Thymus (tissue), 11 donors: ENCODE data around the gene DNAJC15. TPM values are rescaled to one million over a fixed set of nuclear protein-coding genes. Genes with fewer than 3 reads are reported as not detected.
A peak's percentile ranks its signal among the peaks of the same experiment; 100 is the strongest.

Source experiments
- DNase-seq, 9 donors: peaks; one replicate each; pipeline ENCODE4 v3.0.0-alpha.2; 2013; ENCODE audit warnings: low spot score in 9 of 9, low read depth in 6 of 9, missing footprints in 1 of 9
- H3K27ac ChIP-seq, 2 donors: one replicate each; pipeline ENCODE4 v1.5.1; 2013; ENCODE audit warnings: control low read depth in 1 of 2, low read depth in 1 of 2, low read length in 1 of 2, mild to moderate bottlenecking in 1 of 2, moderate library complexity in 1 of 2
- H3K27me3 ChIP-seq, 2 donors: one replicate each; pipeline ENCODE4 v1.5.1; 2013; ENCODE audit warnings: low read length in 1 of 2; ENCODE audit not compliant: control insufficient read depth in 2 of 2, insufficient read depth in 1 of 2
- H3K36me3 ChIP-seq, 2 donors: one replicate each; pipeline ENCODE4 v1.5.1; 2013; ENCODE audit warnings: low read length in 1 of 2, mild to moderate bottlenecking in 1 of 2, moderate library complexity in 1 of 2; ENCODE audit not compliant: control insufficient read depth in 2 of 2, insufficient read depth in 2 of 2
- H3K4me1 ChIP-seq, 2 donors: one replicate each; pipeline ENCODE4 v1.5.1; 2013; ENCODE audit warnings: low read length in 2 of 2; ENCODE audit not compliant: control insufficient read depth in 2 of 2, insufficient read depth in 2 of 2
- H3K4me3 ChIP-seq, 2 donors: one replicate each; pipeline ENCODE4 v1.5.1; 2013; ENCODE audit warnings: low read length in 2 of 2, control low read depth in 1 of 2, mild to moderate bottlenecking in 1 of 2
- H3K9me3 ChIP-seq, 2 donors: one replicate each; pipeline ENCODE4 v1.5.1; 2013; ENCODE audit warnings: low read length in 1 of 2, mild to moderate bottlenecking in 1 of 2; ENCODE audit not compliant: control insufficient read depth in 2 of 2, insufficient read depth in 1 of 2
- WGBS: extraction: QIAGEN DNeasy Blood & Tissue Kit; methylation state at CpG from one replicate; pipeline ENCODE4 v1.1.7; 2013; 5-methylcytosine and 5-hydroxymethylcytosine counted together
- polyA plus RNA-seq: library from polyadenylated mRNA; stranded (reverse); fragments of 200-250 nt; gene quantifications from one replicate; pipeline ENCODE4 v1.2.3, GENCODE V29; 2013
- total RNA-seq: library from RNA; stranded (reverse); fragments of 120-200 nt; gene quantifications from one replicate; pipeline ENCODE4 v1.2.4, GENCODE V29; 2013
- donor health status: healthy.

The DNAJC15 gene
- total and polyA plus RNA-seq, 2 donors = 17.5 to 20.6 TPM

DNA sequence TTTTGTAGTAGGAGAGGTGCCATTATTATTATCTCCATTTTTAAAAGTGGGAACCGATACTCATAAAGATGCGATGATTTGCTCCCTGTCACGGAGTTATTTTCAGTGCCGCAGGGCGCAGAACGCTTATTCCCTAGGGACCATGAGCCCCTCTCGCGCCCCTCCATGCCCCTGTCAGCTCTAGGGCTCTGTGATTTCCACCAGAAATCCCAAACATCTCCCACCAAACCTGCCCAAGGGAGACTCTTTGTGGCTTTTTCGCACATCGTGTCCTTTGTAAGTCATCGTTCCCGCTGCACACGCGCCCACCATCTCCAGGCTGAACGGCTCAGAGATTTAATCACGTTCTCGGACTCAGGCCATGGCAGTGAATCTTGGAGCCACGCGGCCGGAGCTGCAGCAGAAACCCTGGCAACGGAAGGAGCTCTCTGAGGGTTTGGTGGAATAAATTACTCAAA lies 105.1 kb downstream of the DNAJC15 start:
- Histone ChIP-seq H3K9me3 (no peaks in the 10 kb centered on the region), H3K27me3 (no peaks in the 10 kb centered on the region), H3K36me3 (no peaks in the 10 kb centered on the region), H3K27ac (no peak overlapping the region), H3K4me1 (peaks cover 0 to 9% of the 10 kb centered on the region in 2 donors), H3K4me3 (no peak overlapping the region)
- DNase-seq = no peak
- WGBS = 95% methylated on average over 21 of the region's 21 CpGs

DNA sequence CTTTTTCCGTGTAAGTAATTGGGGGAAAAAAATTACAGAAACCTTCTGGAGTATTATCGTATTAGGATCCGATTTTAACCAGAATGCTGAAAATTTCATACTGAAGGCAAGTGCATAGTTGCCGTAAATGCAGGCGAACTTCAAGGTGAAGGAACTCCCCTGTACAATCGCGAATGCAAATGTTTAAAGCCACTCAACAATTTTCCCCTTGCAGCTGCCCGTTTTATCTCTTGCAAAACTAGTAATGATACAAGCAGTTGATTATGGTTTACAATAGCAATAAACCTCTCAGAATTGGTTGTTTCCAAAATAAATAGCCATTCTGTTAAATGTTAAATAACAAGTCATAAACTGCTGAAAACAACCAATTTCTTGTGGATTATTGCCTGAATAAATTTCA lies 105.7 kb downstream of the DNAJC15 start:
- no peaks in the 10 kb centered on the region for H3K9me3 ChIP-seq
- H3K4me1 ChIP-seq = peaks cover 0 to 9% of the 10 kb centered on the region in 2 donors
- DNase-seq = no peak
- no peak overlapping the region for H3K4me3 ChIP-seq
- H3K27me3 ChIP-seq = no peaks in the 10 kb centered on the region
- no peak overlapping the region for H3K27ac ChIP-seq
- H3K36me3 ChIP-seq = no peaks in the 10 kb centered on the region
- 96% methylated on average over 8 of the region's 8 CpGs for WGBS

- no peaks in the 10 kb centered on the region for H3K9me3 ChIP-seq
- DNase-seq = no peak
- H3K27ac ChIP-seq = no peak overlapping the region
- H3K4me1 ChIP-seq = peaks cover 0 to 9% of the 10 kb centered on the region in 2 donors
- 89% methylated on average over 3 of the region's 3 CpGs for WGBS
- no peaks in the 10 kb centered on the region for H3K27me3 ChIP-seq
- no peaks in the 10 kb centered on the region for H3K36me3 ChIP-seq
- H3K4me3 ChIP-seq = no peak overlapping the region
Measured at GRCh38 chr13:43129511-43130110, 106.2 kb downstream of the DNAJC15 start.

- Histone ChIP-seq H3K27me3 (no peaks in the 10 kb centered on the region), H3K36me3 (no peaks in the 10 kb centered on the region), H3K4me3 (no peak overlapping the region), H3K4me1 (peaks cover 0 to 10% of the 10 kb centered on the region in 2 donors), H3K27ac (no peak overlapping the region), H3K9me3 (no peaks in the 10 kb centered on the region)
- DNase-seq = peak in 1 of 9 donors; percentile 20
- WGBS = 81% methylated on average over 4 of the region's 4 CpGs
Measured at GRCh38 chr13:43132257-43132656, 108.9 kb downstream of the DNAJC15 start.

DNA sequence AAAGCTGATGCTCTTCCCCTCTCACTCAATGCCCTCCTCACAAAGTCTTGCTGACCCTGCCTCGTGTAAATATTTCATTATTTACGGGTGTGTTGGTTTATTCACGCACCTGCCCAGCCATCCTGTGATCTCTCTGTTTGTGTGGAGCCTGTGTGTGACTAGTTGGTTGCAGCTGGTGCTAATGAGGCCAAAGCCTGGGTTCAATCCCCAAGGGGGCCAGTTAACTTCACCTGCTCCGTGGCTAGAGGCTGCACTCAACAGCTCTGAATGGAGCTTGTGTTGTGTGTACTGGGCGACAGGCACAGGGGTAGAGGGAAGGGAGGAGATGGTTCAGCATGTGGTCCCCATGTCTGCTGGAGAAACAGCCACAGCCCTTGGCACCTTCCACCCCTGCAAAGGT lies 109.5 kb downstream of the DNAJC15 start:
- H3K4me3 ChIP-seq = no peak overlapping the region
- H3K27me3 ChIP-seq = no peaks in the 10 kb centered on the region
- 93% methylated on average over 5 of the region's 5 CpGs for WGBS
- H3K36me3 ChIP-seq = no peaks in the 10 kb centered on the region
- no peak overlapping the region for H3K27ac ChIP-seq
- DNase-seq = no peak
- H3K9me3 ChIP-seq = no peaks in the 10 kb centered on the region
- H3K4me1 ChIP-seq = peaks cover 0 to 5% of the 10 kb centered on the region in 2 donors

DNA sequence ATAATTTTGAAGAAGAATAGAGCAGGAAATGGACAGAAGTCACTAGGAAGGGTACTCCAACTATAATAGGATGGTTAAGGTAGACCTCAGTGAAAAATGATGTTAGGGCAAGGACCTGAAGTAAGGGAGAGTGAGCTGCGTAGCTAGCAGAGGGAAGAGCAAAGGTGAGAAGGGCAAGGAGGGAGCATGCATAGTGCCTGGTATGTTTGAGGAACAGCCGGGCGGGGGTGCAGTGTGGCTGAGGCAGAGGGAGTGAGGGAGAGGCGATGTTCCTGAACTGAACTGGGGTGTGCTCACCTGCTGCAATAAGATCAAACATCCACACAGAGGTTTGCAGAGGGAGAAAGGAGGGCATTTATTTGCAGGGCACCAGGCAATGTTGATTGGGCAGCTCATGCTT lies 110.4 kb downstream of the DNAJC15 start:
- no peak overlapping the region for H3K27ac ChIP-seq
- no peak for DNase-seq
- H3K4me3 ChIP-seq = no peak overlapping the region
- H3K4me1 ChIP-seq = peaks cover 0 to 8% of the 10 kb centered on the region in 2 donors
- H3K27me3 ChIP-seq = no peaks in the 10 kb centered on the region
- WGBS = 83% methylated on average over 4 of the region's 4 CpGs
- H3K36me3 ChIP-seq = no peaks in the 10 kb centered on the region
- no peaks in the 10 kb centered on the region for H3K9me3 ChIP-seq

DNA sequence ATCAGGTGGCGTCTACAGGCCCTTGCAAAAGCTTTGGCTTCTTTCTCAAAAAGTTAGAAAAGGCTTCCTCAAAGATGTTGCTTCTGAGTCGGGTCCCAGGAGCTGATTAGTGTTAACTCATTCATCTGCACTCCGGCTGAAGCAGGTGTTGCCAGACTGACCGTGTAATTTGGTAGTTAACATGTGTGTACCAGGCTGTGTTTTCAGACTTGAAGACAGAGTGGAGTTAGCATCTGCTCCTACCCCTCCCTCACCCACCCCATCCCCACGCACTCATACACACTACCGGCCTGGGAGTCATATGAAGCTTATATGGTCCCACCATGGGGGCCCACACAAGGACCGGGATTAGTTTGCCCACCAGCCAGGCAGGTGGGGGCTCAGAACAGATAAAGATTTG lies 111.5 kb downstream of the DNAJC15 start:
- Histone ChIP-seq H3K4me1 (peaks cover 0 to 11% of the 10 kb centered on the region in 2 donors), H3K4me3 (no peak overlapping the region), H3K27me3 (no peaks in the 10 kb centered on the region), H3K27ac (no peak overlapping the region), H3K9me3 (no peaks in the 10 kb centered on the region), H3K36me3 (no peaks in the 10 kb centered on the region)
- DNase-seq = no peak
- WGBS = 97% methylated on average over 7 of the region's 7 CpGs

DNA sequence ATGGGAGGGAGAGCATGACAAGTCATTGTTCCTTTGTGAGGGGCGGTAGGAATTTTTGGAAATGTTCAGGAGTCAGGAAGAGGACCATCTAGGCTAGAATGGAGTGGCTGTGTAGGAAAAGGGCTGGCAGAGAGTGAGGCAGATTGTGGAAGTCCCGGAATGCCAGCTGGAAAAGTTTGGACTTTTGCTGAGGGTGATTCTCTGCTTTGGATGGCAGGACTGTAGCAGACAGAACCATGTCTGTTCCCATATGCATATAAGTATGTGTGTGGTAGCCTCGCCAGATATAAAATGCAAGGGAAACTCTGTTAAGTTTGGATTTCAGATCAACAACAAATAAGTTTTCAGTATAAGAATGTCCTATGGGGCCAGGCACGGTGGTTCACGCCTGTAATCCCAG lies 112.1 kb downstream of the DNAJC15 start:
- H3K4me3 ChIP-seq = no peak overlapping the region
- no peaks in the 10 kb centered on the region for H3K27me3 ChIP-seq
- H3K36me3 ChIP-seq = no peaks in the 10 kb centered on the region
- 97% methylated on average over 5 of the region's 5 CpGs for WGBS
- H3K27ac ChIP-seq = no peak overlapping the region
- peaks cover 0 to 11% of the 10 kb centered on the region in 2 donors for H3K4me1 ChIP-seq
- no peaks in the 10 kb centered on the region for H3K9me3 ChIP-seq
- no peak for DNase-seq

- H3K27me3 ChIP-seq = no peaks in the 10 kb centered on the region
- no peaks in the 10 kb centered on the region for H3K9me3 ChIP-seq
- no peak overlapping the region for H3K27ac ChIP-seq
- peaks cover 0 to 11% of the 10 kb centered on the region in 2 donors for H3K4me1 ChIP-seq
- H3K36me3 ChIP-seq = no peaks in the 10 kb centered on the region
- H3K4me3 ChIP-seq = no peak overlapping the region
- 84% methylated on average over 7 of the region's 7 CpGs for WGBS
- no peak for DNase-seq
Measured at GRCh38 chr13:43136920-43137575, 113.7 kb downstream of the DNAJC15 start.
